HG02798 (cell line): ENCODE measurements around the gene KLF9.
A peak's percentile ranks its signal among the peaks of the same experiment; 100 is the strongest.

ENCODE experiments used
- ATAC-seq: cut with Tn5 transposase; IDR thresholded peaks from one replicate; pipeline ENCODE4 v1.9.1; 2021; ENCODE audit warnings: mild to moderate bottlenecking; ENCODE audit not compliant: unreplicated experiment, poor library complexity

The KLF9 gene

GRCh38 chr9:70422371-70423043, 8.1 kb upstream of the KLF9 start:
- no peak for ATAC-seq

GRCh38 chr9:70421272-70422180, 7.1 kb upstream of the KLF9 start:
- ATAC-seq, result no peak

- ATAC-seq, result peak; percentile 20
Measured at GRCh38 chr9:70420441-70421271, 6.2 kb upstream of the KLF9 start.

- ATAC-seq, result peak; percentile 38
Measured at GRCh38 chr9:70419556-70420440, 5.3 kb upstream of the KLF9 start.

- ATAC-seq, result peak; percentile 64
Measured at GRCh38 chr9:70418822-70419555, 4.5 kb upstream of the KLF9 start.

GRCh38 chr9:70415476-70415875, 1.0 kb upstream of the KLF9 start:
- ATAC-seq, result no peak

- no peak for ATAC-seq
Measured at GRCh38 chr9:70415041-70415440, 584 bp upstream of the KLF9 start.

GRCh38 chr9:70413464-70413798, 1.0 kb downstream of the KLF9 start:
- peak; percentile 23 for ATAC-seq

- peak; percentile 0 for ATAC-seq
Measured at GRCh38 chr9:70412832-70413463, 1.5 kb downstream of the KLF9 start.

- peak; percentile 21 for ATAC-seq
Measured at GRCh38 chr9:70411930-70412831, 2.3 kb downstream of the KLF9 start.

- no peak for ATAC-seq
Measured at GRCh38 chr9:70411121-70411929, 3.1 kb downstream of the KLF9 start.

GRCh38 chr9:70410368-70410767, 4.1 kb downstream of the KLF9 start:
- no peak for ATAC-seq

- ATAC-seq, result no peak
Measured at GRCh38 chr9:70409800-70410199, 4.7 kb downstream of the KLF9 start.

GRCh38 chr9:70409280-70409679, 5.2 kb downstream of the KLF9 start:
- no peak for ATAC-seq

GRCh38 chr9:70408393-70409040, 5.9 kb downstream of the KLF9 start:
- no peak for ATAC-seq

GRCh38 chr9:70407081-70407503, 7.4 kb downstream of the KLF9 start:
- ATAC-seq, result no peak
